ENCODE data around the gene SCNN1A. TPM values are rescaled to one million over a fixed set of nuclear protein-coding genes. Genes with fewer than 3 reads are reported as not detected.

Gene SCNN1A
- total RNA-seq, 1 experiment from 2014 or later, result 111 TPM

DNA sequence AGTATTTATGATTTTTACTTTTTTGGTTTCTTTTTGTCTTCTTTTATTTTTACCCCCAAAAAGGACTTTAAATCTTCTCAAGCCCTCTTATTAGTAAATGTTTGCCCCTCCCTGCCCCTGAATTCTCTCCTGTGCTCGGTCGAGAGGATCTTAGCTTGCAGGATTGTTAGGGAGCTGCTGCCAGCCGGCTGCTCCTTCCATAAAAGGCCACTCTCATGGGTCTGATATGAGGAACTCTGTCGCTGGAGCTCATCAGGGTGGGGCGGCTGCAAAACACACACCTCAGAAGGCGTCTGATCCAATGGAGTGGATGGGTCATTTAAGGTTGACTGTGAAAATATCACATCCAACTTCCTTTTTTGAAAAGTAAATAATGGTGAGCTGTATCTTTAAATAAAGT is 17.1 kb upstream of the SCNN1A start:
- Mint-ChIP-seq H3K4me3 (no peak overlapping the region), H3K4me1 (peaks cover 25 to 28% of the 10 kb centered on the region in 2 experiments), H3K27me3 (ENCODE audit: low read depth) (peaks cover 4% of the 10 kb centered on the region), H3K36me3 (ENCODE audit: insufficient read depth in 1 of 3, low read depth in 3 of 3) (no peaks in the 10 kb centered on the region), H3K27ac (no peak overlapping the region; a peak in 1 of 7 replicates), H3K9me3 (no peaks in the 10 kb centered on the region)
- no peak overlapping the region for H3K23ac ChIP-seq (ENCODE audit: insufficient read length, low read depth, low read length)
- no peak overlapping the region for H3K4ac ChIP-seq (ENCODE audit: low read depth, low read length)
- H3T11ph ChIP-seq (ENCODE audit: low read length), result no peak overlapping the region
- H3K27me3 ChIP-seq (ENCODE audit: insufficient read depth, low read length), result no peaks in the 10 kb centered on the region
- H3K4me1 ChIP-seq (ENCODE audit: insufficient read depth, low read length), result no peaks in the 10 kb centered on the region; the same call in 1 of the 2 replicates
- H3K23me2 ChIP-seq (ENCODE audit: insufficient read length, low read depth, low read length, poor library complexity, severe bottlenecking), result no peaks in the 10 kb centered on the region
- H3K4me2 ChIP-seq (ENCODE audit: insufficient read depth, insufficient read length, low read length), result no peak overlapping the region
- H2AFZ ChIP-seq (ENCODE audit: low read length), result no peak overlapping the region
- no peak overlapping the region for H4K5ac ChIP-seq (ENCODE audit: insufficient read length, low read depth, low read length)
- H3K9me3 ChIP-seq (ENCODE audit: control insufficient read depth, low read depth, low read length), result no peaks in the 10 kb centered on the region
- WGBS (ENCODE audit: extremely low coverage, insufficient read length, low lambda C conversion rate), result no CpG with 5 or more reads among the region's 6 CpGs
- no peak overlapping the region for H4K91ac ChIP-seq (ENCODE audit: insufficient read length, low read depth, low read length)
- no peak overlapping the region for H2BK15ac ChIP-seq (ENCODE audit: low read depth, low read length)
- H3K14ac ChIP-seq (ENCODE audit: insufficient read depth, low read length), result no peak overlapping the region
- no peaks in the 10 kb centered on the region for H3K79me2 ChIP-seq (ENCODE audit: insufficient read depth, low read length)
- H3K27ac ChIP-seq (ENCODE audit: insufficient read length, low read depth, low read length), result no peak overlapping the region
- H2AK5ac ChIP-seq (ENCODE audit: insufficient read length, low read length), result no peak overlapping the region
- H2BK5ac ChIP-seq (ENCODE audit: insufficient read length, low read length), result no peak overlapping the region
- no peak overlapping the region for H2BK20ac ChIP-seq (ENCODE audit: low read depth, low read length, poor library complexity, severe bottlenecking)
- H4K8ac ChIP-seq (replicated peaks; ENCODE audit: insufficient read length, low read depth, low read length), result no peak overlapping the region
- TF ChIP-seq, protein P1, sequence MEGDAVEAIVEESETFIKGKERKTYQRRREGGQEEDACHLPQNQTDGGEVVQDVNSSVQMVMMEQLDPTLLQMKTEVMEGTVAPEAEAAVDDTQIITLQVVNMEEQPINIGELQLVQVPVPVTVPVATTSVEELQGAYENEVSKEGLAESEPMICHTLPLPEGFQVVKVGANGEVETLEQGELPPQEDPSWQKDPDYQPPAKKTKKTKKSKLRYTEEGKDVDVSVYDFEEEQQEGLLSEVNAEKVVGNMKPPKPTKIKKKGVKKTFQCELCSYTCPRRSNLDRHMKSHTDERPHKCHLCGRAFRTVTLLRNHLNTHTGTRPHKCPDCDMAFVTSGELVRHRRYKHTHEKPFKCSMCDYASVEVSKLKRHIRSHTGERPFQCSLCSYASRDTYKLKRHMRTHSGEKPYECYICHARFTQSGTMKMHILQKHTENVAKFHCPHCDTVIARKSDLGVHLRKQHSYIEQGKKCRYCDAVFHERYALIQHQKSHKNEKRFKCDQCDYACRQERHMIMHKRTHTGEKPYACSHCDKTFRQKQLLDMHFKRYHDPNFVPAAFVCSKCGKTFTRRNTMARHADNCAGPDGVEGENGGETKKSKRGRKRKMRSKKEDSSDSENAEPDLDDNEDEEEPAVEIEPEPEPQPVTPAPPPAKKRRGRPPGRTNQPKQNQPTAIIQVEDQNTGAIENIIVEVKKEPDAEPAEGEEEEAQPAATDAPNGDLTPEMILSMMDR (conservative IDR thresholded peaks at IDR 0.05), result no peak
- H4K20me1 ChIP-seq (ENCODE audit: control insufficient read depth, insufficient read depth, insufficient read length), result no peaks in the 10 kb centered on the region
- H3K56ac ChIP-seq (ENCODE audit: insufficient read length, low read depth, low read length), result no peak overlapping the region
- H3K18ac ChIP-seq (ENCODE audit: insufficient read length, low read depth, low read length), result no peak overlapping the region
- H3K9ac ChIP-seq (ENCODE audit: extremely low read depth, insufficient read length, low read length), result no peak overlapping the region
- no peaks in the 10 kb centered on the region for H3K79me1 ChIP-seq (ENCODE audit: insufficient read depth, low read depth, low read length, poor library complexity, severe bottlenecking)
- no peak overlapping the region for H2BK12ac ChIP-seq (ENCODE audit: insufficient read length, low read depth, low read length)
- no peak overlapping the region for H2BK120ac ChIP-seq (ENCODE audit: low read depth, low read length, poor library complexity, severe bottlenecking)
- no peak for DNase-seq

Measured in H9 (cell line).